Naive thymus-derived CD8-positive, alpha-beta T cell (primary cell): ENCODE data around the gene SMURF2. TPM values are rescaled to one million over a fixed set of nuclear protein-coding genes. Genes with fewer than 3 reads are reported as not detected.

ENCODE experiments used
- ATAC-seq, 2 donors: fragments of 150-1000 bp; cut with Tn5 transposase in 1 of 2; sonication (Bioruptor Pico), chemical (Tn5 transposase) in 1 of 2; 1 replicate in 1 of 2; 2 replicates in 1 of 2; pipeline ENCODE4 v1.10.0; 2021; ENCODE audit warnings: mild to moderate bottlenecking in 2 of 2, moderate library complexity in 2 of 2
- POLR2A ChIA-PET: fragments of 350-600 bp; sonication (Branson Sonifier 250); formaldehyde crosslinking; loops from one replicate; lab custom pipeline; 2021; ENCODE audit warnings: antibody characterized with exemption; lab: Charles Lee
- DNase-seq, 10 donors: peaks; one replicate each; pipeline versions ENCODE4 v3.0.0 to v3.0.0-alpha.2; 2020 to 2022
- H3K27ac Mint-ChIP-seq, 10 donors: one replicate each; pipeline ENCODE4 v1.8.0; 2020 to 2022; ENCODE audit warnings: mild to moderate bottlenecking in 10 of 10, mixed read lengths in 10 of 10, moderate library complexity in 4 of 10, inconsistent platforms in 1 of 10
- H3K27me3 Mint-ChIP-seq, 5 donors: one replicate each; pipeline ENCODE4 v1.8.0; 2021 to 2022; ENCODE audit warnings: mixed read lengths in 5 of 5
- H3K36me3 Mint-ChIP-seq, 3 donors: one replicate each; pipeline ENCODE4 v1.8.0; 2020 to 2022; ENCODE audit warnings: mixed read lengths in 3 of 3, mild to moderate bottlenecking in 2 of 3, inconsistent platforms in 1 of 3
- H3K4me1 Mint-ChIP-seq, 4 donors: one replicate each; pipeline ENCODE4 v1.8.0; 2021 to 2022; ENCODE audit warnings: mixed read lengths in 4 of 4
- H3K4me3 Mint-ChIP-seq, 10 donors: one replicate each; pipeline ENCODE4 v1.8.0; 2020 to 2022; ENCODE audit warnings: mild to moderate bottlenecking in 10 of 10, mixed read lengths in 10 of 10, moderate library complexity in 6 of 10, inconsistent platforms in 1 of 10
- H3K9me3 Mint-ChIP-seq, 9 donors: one replicate each; pipeline ENCODE4 v1.8.0; 2020 to 2022; ENCODE audit warnings: mixed read lengths in 9 of 9, mild to moderate bottlenecking in 3 of 9, inconsistent platforms in 1 of 9, moderate library complexity in 1 of 9
- polyA plus RNA-seq, 3 donors: library from polyadenylated mRNA; unstranded; fragments of 300-500 nt; fragmentation: Illumina TruSeq; gene quantifications; one replicate each; pipeline ENCODE4 v1.2.3, GENCODE V29; 2021
- total RNA-seq, 8 experiments: library from RNA in 2 of 8; stranded (reverse) in 2 of 8; gene quantifications; one replicate each; pipeline ENCODE4 v1.2.3 and lab custom pipeline; 2021 to 2026

Gene SMURF2
- total and polyA plus RNA-seq, 5 experiments from 2014 or later, result 6.1 to 40.1 (median 11.0) TPM

DNA sequence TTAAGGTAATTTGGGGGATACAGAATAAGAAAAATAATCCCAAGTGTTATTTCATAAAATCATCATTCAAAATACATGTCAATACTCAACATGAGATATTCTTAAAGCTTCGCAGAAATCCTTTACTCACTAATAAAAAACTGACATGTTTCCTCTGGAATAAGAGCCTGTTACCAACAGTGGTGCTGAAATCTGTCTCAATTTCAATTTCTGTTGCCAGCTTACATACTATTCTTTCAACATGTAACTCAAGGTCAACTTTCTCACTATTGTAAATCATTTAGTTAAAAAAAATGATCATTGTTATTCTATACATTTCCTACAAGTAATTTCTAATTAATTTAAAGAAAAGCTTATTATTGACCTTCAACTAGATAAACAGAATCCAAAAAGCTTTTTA, 87.5 kb downstream of the SMURF2 start:
- ATAC-seq (no peak), DNase-seq (no peak)
- H3K9me3 Mint-ChIP-seq, result no peaks in the 10 kb centered on the region
- H3K4me1 Mint-ChIP-seq, result peaks cover 2 to 10% (median 6%) of the 10 kb centered on the region in 4 donors
- H3K27ac Mint-ChIP-seq, result no peak overlapping the region
- H3K4me3 Mint-ChIP-seq, result no peak overlapping the region
- H3K36me3 Mint-ChIP-seq, result peaks cover 0 to 64% (median 7%) of the 10 kb centered on the region in 3 donors
- no peaks in the 10 kb centered on the region for H3K27me3 Mint-ChIP-seq
- POLR2A ChIA-PET, result interaction anchor here (0.7 kb wide), 1 partner anchor 14 kb away, joined by 5 read pairs; no protein-coding TSS in a partner anchor

DNA sequence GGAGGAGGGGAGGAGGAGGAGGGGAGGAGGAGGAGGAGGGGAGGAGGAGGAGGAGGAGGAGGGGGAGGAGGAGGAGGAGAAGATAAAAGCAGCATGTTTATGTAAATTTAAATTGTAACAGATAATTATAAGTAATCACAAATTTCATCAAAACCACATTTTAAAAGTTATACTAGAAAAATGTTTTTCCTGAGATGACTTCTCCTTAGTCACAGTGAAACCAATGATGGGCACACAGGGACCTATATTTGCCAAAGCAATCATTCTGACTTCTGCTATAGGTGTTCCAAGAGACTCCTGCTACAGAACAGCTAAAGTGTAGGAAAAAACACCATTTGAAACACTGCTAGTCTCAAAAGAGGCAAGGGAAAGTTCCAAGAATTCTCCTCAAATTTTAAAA, 88.9 kb downstream of the SMURF2 start:
- Mint-ChIP-seq H3K36me3 (peaks cover 0 to 65% (median 7%) of the 10 kb centered on the region in 3 donors), H3K4me1 (peaks cover 2 to 10% (median 6%) of the 10 kb centered on the region in 4 donors), H3K9me3 (no peaks in the 10 kb centered on the region), H3K4me3 (no peak overlapping the region), H3K27me3 (no peaks in the 10 kb centered on the region), H3K27ac (peak overlapping the region in 4 of 10 donors; percentile 9 to 83 (median 36))
- no peak for DNase-seq
- no peak for ATAC-seq
- POLR2A ChIA-PET, result no interaction called here

DNA sequence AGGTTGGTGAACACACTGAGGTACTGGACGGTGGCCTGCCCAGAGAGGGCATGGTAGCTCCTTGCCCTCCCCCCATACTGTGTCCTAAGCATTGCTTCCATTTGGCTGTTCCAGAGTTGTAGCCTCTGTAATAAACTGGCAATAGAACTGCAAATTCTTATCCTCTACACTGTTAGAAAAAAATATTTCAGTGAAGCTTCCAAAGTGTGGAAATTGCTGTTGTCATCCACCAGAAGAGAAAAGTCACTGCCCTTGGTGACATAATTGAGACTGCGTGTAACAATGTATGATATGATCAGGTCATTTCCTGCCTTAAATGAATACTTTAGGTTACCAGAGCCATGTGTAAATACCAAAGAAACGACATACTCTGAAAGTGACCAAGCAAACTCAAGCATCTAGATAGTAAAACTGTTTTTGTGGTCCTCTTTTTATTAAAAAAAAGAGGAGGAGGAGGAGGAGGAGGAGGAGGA, 89.4 kb downstream of the SMURF2 start:
- H3K4me1 Mint-ChIP-seq, result peaks cover 2 to 10% (median 6%) of the 10 kb centered on the region in 4 donors
- no peaks in the 10 kb centered on the region for H3K9me3 Mint-ChIP-seq
- no peak for DNase-seq
- peaks cover 0 to 64% (median 7%) of the 10 kb centered on the region in 3 donors for H3K36me3 Mint-ChIP-seq
- H3K27me3 Mint-ChIP-seq, result no peaks in the 10 kb centered on the region
- H3K4me3 Mint-ChIP-seq, result no peak overlapping the region
- no peak for ATAC-seq
- POLR2A ChIA-PET, result no interaction called here
- H3K27ac Mint-ChIP-seq, result peak overlapping the region in 5 of 10 donors; percentile 3 to 82 (median 52)

DNA sequence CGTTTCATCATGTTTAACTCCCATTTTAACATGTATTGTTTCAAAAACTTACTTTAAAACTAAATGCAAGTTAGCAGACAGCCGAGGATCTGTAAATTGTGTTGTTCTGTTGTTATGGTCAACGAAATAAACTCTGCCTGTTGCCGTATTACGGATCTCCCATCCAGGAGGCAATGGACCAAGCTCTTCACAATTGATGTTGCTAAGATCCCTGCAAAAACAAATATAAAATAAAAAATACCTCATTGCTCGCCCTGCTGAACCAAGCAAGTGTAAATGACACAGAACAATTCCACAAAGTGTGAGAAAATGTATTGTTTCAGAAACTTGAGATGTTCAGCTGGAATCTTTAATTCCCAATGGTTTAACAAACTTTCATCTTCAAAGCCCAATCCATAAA, 90.4 kb downstream of the SMURF2 start:
- POLR2A ChIA-PET, result no interaction called here

DNA sequence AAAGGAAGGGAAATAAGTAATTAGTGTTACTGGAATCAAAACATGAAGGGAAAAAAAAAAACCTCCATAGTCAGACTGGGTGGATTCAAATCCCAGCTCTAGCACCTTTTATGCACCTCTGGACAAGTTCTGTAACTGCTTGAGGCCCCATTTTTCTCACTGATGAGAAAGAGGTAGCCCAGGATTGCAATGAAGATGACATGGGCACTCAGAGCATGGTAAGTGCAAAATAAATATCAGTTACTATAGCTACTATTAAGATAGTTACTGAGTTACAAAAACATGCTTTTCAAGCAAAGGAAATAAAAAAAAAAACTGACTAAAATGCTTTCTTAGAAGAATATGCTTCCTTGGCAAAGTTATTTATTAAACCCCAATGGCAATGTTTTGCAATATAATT, 96.5 kb downstream of the SMURF2 start:
- POLR2A ChIA-PET, result interaction anchor here (1.0 kb wide), 1 partner anchor 34 kb away, joined by 3 read pairs; no protein-coding TSS in a partner anchor
- H3K27me3 Mint-ChIP-seq, result no peaks in the 10 kb centered on the region
- DNase-seq (no peak), ATAC-seq (no peak)
- peaks cover 0 to 70% (median 6%) of the 10 kb centered on the region in 3 donors for H3K36me3 Mint-ChIP-seq
- H3K27ac Mint-ChIP-seq, result peak overlapping the region in 2 of 10 donors; percentile 7 to 36
- no peak overlapping the region for H3K4me3 Mint-ChIP-seq
- no peaks in the 10 kb centered on the region for H3K9me3 Mint-ChIP-seq
- H3K4me1 Mint-ChIP-seq, result no peaks in the 10 kb centered on the region

More for the DNA sequence above, 90.4 kb downstream of the SMURF2 start:
- H3K9me3 Mint-ChIP-seq, result no peaks in the 10 kb centered on the region
- H3K36me3 Mint-ChIP-seq, result peaks cover 0 to 66% (median 3%) of the 10 kb centered on the region in 3 donors
- H3K4me1 Mint-ChIP-seq, result peaks cover 2 to 10% (median 6%) of the 10 kb centered on the region in 4 donors
- H3K4me3 Mint-ChIP-seq, result no peak overlapping the region
- no peaks in the 10 kb centered on the region for H3K27me3 Mint-ChIP-seq
- ATAC-seq (no peak), DNase-seq (no peak)
- no peak overlapping the region for H3K27ac Mint-ChIP-seq

DNA sequence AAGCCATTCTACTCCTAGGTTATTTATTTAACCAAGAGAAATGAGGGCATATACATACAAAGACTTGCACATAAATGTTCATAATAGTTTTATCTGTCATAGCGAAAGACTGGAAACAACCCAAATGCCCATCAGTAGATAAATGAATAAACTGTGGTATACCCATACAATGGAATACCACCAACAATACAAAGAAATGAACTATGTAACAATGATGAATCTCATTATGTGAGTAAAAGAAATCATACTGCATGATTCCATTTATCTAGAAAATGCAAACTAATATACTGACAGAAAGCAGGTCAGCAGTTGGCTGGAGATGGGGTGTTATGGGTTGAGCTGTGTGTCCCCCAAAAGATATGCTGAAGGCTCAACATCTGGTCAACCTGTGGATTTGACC, 98.0 kb downstream of the SMURF2 start:
- no peaks in the 10 kb centered on the region for H3K4me1 Mint-ChIP-seq
- peaks cover 0 to 71% (median 8%) of the 10 kb centered on the region in 3 donors for H3K36me3 Mint-ChIP-seq
- H3K9me3 Mint-ChIP-seq, result no peaks in the 10 kb centered on the region
- peak overlapping the region in 4 of 10 donors; percentile 26 to 53 (median 40) for H3K27ac Mint-ChIP-seq
- H3K27me3 Mint-ChIP-seq, result no peaks in the 10 kb centered on the region
- ATAC-seq, result no peak
- no peak overlapping the region for H3K4me3 Mint-ChIP-seq
- no peak for DNase-seq
- POLR2A ChIA-PET, result no interaction called here

DNA sequence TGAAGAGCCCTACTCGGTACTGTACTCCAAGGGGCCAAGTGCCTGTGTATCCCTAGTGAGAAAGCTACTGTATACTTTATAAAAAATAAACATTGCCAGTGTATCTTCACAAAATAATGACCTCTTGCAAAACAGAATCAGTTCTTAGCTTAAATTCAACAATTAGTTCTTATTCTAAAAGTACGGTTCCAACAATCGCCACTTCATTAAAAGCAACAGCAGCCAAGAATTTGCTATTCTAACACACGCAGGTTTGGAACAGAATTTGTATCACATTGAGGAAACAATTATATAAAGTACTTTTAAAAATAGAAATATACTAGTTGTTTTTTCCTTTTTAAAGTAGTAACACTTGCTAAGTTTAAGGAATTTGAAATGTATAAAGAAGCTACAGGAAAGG, 106.8 kb downstream of the SMURF2 start:
- no peak overlapping the region for H3K4me3 Mint-ChIP-seq
- no peaks in the 10 kb centered on the region for H3K27me3 Mint-ChIP-seq
- no peak for DNase-seq
- H3K27ac Mint-ChIP-seq, result peak overlapping the region in 2 of 10 donors; percentile 8 to 40
- no peaks in the 10 kb centered on the region for H3K9me3 Mint-ChIP-seq
- POLR2A ChIA-PET, result interaction anchor here (0.6 kb wide), 1 partner anchor 568 kb away, joined by 4 read pairs; no protein-coding TSS in a partner anchor
- ATAC-seq, result no peak
- peaks cover 0 to 2% (median under 1%) of the 10 kb centered on the region in 4 donors for H3K4me1 Mint-ChIP-seq
- H3K36me3 Mint-ChIP-seq, result peaks cover 0 to 83% (median 12%) of the 10 kb centered on the region in 3 donors

DNA sequence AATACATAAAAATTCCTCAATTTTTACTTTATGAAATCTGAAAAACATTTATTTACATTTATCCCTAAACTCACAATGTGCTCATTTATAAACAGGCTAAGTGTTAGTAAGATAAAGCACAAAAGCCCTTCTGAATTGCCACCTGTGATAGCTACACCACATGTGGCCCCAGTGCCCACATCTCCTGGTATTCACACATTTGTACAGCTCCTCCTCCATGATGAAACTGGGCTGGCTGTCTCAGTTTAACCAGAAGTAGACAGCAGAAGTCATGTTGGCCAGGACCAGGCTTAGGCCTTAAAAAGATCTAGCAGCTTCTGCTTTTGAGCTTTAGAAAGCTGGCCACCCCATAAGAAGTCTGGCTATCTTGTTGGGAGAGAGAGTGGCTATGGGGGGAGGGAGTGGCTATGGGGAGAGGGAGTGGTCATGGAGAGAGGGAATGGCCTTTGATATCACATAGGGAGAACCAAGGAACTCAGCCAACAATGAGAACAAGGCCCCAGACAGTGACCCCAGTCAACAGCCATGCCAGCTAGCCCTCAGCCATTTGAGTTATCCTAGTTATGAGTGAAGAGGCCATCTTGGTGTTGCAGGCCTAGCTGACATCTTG, 108.0 kb downstream of the SMURF2 start:
- DNase-seq, result no peak

DNA sequence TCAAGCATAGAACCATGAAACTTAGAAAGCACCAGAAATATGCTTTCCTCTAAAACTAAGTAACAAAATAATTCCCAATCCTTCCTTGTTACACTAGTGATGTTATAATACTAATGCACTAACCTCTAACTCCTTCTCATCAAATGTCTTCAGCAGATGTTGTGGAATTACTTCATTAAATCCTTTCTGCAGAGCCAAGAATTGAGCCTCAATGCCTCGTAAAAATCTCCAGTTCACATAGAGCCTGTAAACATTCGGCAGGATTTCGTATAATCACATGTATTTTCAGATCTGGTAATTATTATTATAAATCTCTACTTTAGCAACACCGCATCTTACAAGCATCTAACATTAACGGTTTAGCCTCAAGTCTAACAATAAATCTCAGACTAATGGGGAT, 110.6 kb downstream of the SMURF2 start:
- POLR2A ChIA-PET, result no interaction called here
- no peak overlapping the region for H3K4me3 Mint-ChIP-seq
- no peaks in the 10 kb centered on the region for H3K9me3 Mint-ChIP-seq
- DNase-seq (no peak), ATAC-seq (no peak)
- H3K27me3 Mint-ChIP-seq, result no peaks in the 10 kb centered on the region
- H3K27ac Mint-ChIP-seq, result peak overlapping the region in 4 of 10 donors; percentile 3 to 62 (median 46)
- peaks cover 0 to 2% (median under 1%) of the 10 kb centered on the region in 4 donors for H3K4me1 Mint-ChIP-seq
- peaks cover 0 to 89% (median 6%) of the 10 kb centered on the region in 3 donors for H3K36me3 Mint-ChIP-seq

More for the DNA sequence above, 108.0 kb downstream of the SMURF2 start:
- no peaks in the 10 kb centered on the region for H3K9me3 Mint-ChIP-seq
- H3K36me3 Mint-ChIP-seq, result peaks cover 0 to 88% (median 11%) of the 10 kb centered on the region in 3 donors
- H3K4me3 Mint-ChIP-seq, result no peak overlapping the region
- peaks cover 0 to 2% (median under 1%) of the 10 kb centered on the region in 4 donors for H3K4me1 Mint-ChIP-seq
- H3K27ac Mint-ChIP-seq, result no peak overlapping the region
- no peak for ATAC-seq
- POLR2A ChIA-PET, result interaction anchor here (1.2 kb wide), 1 partner anchor 47 kb away, joined by 4 read pairs; the partner anchor contains the start of genes CEP95 and DDX5
- H3K27me3 Mint-ChIP-seq, result no peaks in the 10 kb centered on the region

DNA sequence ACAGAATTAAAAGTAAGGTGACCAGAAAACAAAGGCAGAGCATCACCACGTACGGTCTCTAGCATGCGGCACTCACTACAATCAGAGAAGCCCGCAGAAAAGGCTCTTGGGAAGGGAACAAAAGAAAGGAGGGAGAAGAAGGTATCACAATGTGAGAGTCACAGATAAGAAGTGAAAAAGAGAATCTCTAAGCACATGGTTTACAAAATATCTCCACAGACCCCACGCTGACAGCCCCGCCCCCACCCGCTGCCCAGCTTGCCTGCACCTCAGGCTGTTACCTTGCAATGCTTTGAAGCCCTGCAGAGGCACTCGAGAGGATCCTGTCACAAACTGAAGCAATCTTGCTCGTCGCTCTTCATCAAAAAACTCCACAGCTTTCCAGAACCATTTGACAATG, 114.8 kb downstream of the SMURF2 start:
- H3K4me3 Mint-ChIP-seq, result no peak overlapping the region
- no peaks in the 10 kb centered on the region for H3K9me3 Mint-ChIP-seq
- no peaks in the 10 kb centered on the region for H3K27me3 Mint-ChIP-seq
- DNase-seq, result no peak
- peak overlapping the region in 4 of 10 donors; percentile 0 to 26 (median 13) for H3K27ac Mint-ChIP-seq
- POLR2A ChIA-PET, result interaction anchor here (0.6 kb wide), 1 partner anchor 66 kb away, joined by 5 read pairs; no protein-coding TSS in a partner anchor
- H3K36me3 Mint-ChIP-seq, result peaks cover 0 to 81% (median 1%) of the 10 kb centered on the region in 3 donors
- H3K4me1 Mint-ChIP-seq, result peaks cover 0 to 2% (median 0%) of the 10 kb centered on the region in 4 donors
- no peak for ATAC-seq

DNA sequence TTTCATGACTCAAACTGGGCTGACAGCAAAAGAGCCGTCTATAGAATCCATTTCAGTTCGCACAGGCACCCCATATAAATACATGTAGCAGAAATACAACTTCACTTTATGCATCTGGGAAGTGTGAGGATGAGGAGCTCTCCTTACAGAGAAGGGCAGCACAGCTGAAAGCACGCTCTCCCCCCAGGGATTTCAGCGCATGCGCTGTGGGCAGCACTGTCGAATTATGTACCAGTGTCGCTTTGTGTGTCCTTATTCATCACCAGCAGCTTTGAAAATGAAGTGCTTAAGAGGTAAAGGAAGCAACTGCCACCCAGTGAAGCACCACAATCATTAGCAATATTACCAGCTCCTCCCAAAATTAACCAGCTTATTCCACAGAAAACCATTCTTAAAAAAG, 115.4 kb downstream of the SMURF2 start:
- ATAC-seq, result no peak
- POLR2A ChIA-PET, result no interaction called here
- no peak for DNase-seq
- Mint-ChIP-seq H3K4me1 (peaks cover 0 to 2% (median 0%) of the 10 kb centered on the region in 4 donors), H3K27me3 (no peaks in the 10 kb centered on the region), H3K9me3 (no peaks in the 10 kb centered on the region), H3K36me3 (peaks cover 0 to 81% (median 0%) of the 10 kb centered on the region in 3 donors), H3K4me3 (no peak overlapping the region), H3K27ac (peak overlapping the region in 5 of 10 donors; percentile 0 to 37 (median 34))

DNA sequence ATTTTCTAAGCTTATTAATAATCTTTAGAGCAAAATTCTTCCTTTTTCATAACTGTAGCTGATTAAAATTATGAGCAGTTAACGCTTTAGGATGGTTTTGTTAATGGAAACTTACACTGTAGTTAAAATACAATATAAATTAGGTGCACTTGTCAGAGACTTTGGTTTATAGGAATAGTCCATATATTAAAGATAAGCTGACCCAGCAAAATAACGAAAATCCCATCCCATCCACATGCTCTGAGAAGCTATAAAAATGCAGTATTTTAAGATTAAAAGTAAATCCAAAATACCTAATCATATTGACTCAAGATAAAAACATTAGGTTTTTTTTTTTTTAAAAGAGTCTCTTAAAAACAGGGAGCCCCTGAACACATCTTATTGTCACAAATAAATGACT, 117.4 kb downstream of the SMURF2 start:
- H3K4me1 Mint-ChIP-seq, result peaks cover 0 to 2% (median 0%) of the 10 kb centered on the region in 4 donors
- H3K27ac Mint-ChIP-seq, result no peak overlapping the region
- no peaks in the 10 kb centered on the region for H3K27me3 Mint-ChIP-seq
- no peak overlapping the region for H3K4me3 Mint-ChIP-seq
- H3K9me3 Mint-ChIP-seq, result no peaks in the 10 kb centered on the region
- DNase-seq (no peak), ATAC-seq (no peak)
- H3K36me3 Mint-ChIP-seq, result peaks cover 0 to 67% (median 0%) of the 10 kb centered on the region in 3 donors
- POLR2A ChIA-PET, result interaction anchor here (0.6 to 1.3 kb wide), 2 partner anchors 40 to 163 kb away, joined by 3 to 4 read pairs; no protein-coding TSS in a partner anchor
